ENCODE data around the gene SLC4A4. TPM values are rescaled to one million over a fixed set of nuclear protein-coding genes. Genes with fewer than 3 reads are reported as not detected.

The SLC4A4 gene
- total and polyA plus RNA-seq, 4 donors = 3.0 to 36.7 (median 8.2) TPM

DNA sequence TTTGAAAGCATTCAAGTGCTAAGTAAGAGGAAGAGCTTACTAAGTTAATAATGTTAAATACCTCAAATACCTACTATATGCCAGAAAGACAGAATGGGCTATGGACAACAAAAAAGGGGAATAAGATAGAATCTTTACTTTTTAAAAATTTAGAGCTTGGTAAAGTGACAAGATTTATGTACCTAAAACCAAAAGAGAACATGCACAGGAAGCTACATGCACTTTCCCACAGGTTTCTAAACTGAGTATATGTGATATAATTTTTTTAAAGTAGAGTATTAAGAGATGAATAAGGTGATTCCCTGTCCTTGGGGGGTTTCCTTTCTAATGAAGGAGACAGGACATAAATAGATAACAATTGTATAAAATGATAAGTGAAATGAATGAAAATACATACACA, 30.7 kb downstream of the SLC4A4 start:
- TF ChIP-seq, protein P1, sequence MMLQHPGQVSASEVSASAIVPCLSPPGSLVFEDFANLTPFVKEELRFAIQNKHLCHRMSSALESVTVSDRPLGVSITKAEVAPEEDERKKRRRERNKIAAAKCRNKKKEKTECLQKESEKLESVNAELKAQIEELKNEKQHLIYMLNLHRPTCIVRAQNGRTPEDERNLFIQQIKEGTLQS (IDR thresholded peaks at IDR 0.05) = no peak
- TF ChIP-seq RAD21 (IDR thresholded peaks at IDR 0.05) (no peak), GABPA (IDR thresholded peaks at IDR 0.05 in 1 of 2, conservative IDR thresholded peaks at IDR 0.05 in 1 of 2) (no peak), NR2F2 (IDR thresholded peaks at IDR 0.05) (no peak), RXRA (IDR thresholded peaks at IDR 0.05) (no peak), EGR1 (IDR thresholded peaks at IDR 0.05; ENCODE audit: low read depth in 2 of 2) (no peak), SP1 (IDR thresholded peaks at IDR 0.05) (no peak), HNF4A (conservative IDR thresholded peaks at IDR 0.05) (no peak), FOXA1 (IDR thresholded peaks at IDR 0.05) (no peak), HNF4G (IDR thresholded peaks at IDR 0.05) (no peak)
- TF ChIP-seq, protein P2, sequence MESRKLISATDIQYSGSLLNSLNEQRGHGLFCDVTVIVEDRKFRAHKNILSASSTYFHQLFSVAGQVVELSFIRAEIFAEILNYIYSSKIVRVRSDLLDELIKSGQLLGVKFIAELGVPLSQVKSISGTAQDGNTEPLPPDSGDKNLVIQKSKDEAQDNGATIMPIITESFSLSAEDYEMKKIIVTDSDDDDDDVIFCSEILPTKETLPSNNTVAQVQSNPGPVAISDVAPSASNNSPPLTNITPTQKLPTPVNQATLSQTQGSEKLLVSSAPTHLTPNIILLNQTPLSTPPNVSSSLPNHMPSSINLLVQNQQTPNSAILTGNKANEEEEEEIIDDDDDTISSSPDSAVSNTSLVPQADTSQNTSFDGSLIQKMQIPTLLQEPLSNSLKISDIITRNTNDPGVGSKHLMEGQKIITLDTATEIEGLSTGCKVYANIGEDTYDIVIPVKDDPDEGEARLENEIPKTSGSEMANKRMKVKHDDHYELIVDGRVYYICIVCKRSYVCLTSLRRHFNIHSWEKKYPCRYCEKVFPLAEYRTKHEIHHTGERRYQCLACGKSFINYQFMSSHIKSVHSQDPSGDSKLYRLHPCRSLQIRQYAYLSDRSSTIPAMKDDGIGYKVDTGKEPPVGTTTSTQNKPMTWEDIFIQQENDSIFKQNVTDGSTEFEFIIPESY (IDR thresholded peaks at IDR 0.05) = no peak
- TF ChIP-seq, protein P3, sequence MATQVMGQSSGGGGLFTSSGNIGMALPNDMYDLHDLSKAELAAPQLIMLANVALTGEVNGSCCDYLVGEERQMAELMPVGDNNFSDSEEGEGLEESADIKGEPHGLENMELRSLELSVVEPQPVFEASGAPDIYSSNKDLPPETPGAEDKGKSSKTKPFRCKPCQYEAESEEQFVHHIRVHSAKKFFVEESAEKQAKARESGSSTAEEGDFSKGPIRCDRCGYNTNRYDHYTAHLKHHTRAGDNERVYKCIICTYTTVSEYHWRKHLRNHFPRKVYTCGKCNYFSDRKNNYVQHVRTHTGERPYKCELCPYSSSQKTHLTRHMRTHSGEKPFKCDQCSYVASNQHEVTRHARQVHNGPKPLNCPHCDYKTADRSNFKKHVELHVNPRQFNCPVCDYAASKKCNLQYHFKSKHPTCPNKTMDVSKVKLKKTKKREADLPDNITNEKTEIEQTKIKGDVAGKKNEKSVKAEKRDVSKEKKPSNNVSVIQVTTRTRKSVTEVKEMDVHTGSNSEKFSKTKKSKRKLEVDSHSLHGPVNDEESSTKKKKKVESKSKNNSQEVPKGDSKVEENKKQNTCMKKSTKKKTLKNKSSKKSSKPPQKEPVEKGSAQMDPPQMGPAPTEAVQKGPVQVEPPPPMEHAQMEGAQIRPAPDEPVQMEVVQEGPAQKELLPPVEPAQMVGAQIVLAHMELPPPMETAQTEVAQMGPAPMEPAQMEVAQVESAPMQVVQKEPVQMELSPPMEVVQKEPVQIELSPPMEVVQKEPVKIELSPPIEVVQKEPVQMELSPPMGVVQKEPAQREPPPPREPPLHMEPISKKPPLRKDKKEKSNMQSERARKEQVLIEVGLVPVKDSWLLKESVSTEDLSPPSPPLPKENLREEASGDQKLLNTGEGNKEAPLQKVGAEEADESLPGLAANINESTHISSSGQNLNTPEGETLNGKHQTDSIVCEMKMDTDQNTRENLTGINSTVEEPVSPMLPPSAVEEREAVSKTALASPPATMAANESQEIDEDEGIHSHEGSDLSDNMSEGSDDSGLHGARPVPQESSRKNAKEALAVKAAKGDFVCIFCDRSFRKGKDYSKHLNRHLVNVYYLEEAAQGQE (IDR thresholded peaks at IDR 0.05) = no peak
- no peak overlapping the region for H3K27ac ChIP-seq (ENCODE audit: low read depth in 1 of 2, low read length in 2 of 2)

DNA sequence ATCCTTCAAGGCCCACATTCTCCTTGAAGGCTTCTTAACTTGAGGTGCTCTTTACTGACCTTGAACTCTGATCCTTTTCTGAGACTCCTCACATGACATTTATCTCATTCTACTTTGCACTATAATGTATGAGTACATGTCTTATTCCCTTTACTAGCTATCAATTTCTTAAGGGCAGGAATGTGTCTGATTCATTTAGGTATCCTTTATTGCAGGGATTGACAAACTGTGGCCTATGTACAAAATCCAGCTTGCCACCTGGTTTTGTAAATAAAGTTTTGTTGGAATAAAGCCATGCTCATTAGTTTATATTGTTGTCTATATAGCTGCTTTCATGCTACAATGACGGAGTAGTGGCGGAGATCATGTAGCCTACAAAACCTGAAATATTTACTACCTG, 36.7 kb downstream of the SLC4A4 start:
- no peak for TF ChIP-seq TAF1 (conservative IDR thresholded peaks at IDR 0.05)
- TF ChIP-seq FOXA1 (IDR thresholded peaks at IDR 0.05) = no peak
- no peak for TF ChIP-seq JUND (IDR thresholded peaks at IDR 0.05)
- Histone ChIP-seq H3K27me3 (ENCODE audit: control insufficient read depth in 4 of 4, insufficient read depth in 4 of 4, low read length in 3 of 4) (no peaks in the 10 kb centered on the region), H3K4me3 (ENCODE audit: low read depth in 1 of 3, low read length in 3 of 3) (no peak overlapping the region), H3K27ac (ENCODE audit: low read depth in 1 of 2, low read length in 2 of 2) (no peak overlapping the region), H3K9ac (ENCODE audit: low read depth in 1 of 2, low read length in 2 of 2) (no peak overlapping the region), H3K4me1 (ENCODE audit: control insufficient read depth in 4 of 4, insufficient read depth in 4 of 4, low read length in 3 of 4) (no peaks in the 10 kb centered on the region), H3K36me3 (ENCODE audit: control insufficient read depth in 4 of 4, insufficient read depth in 3 of 4, low read depth in 1 of 4, low read length in 3 of 4) (no peaks in the 10 kb centered on the region), H3K9me3 (ENCODE audit: control insufficient read depth in 4 of 4, low read length in 3 of 4) (no peaks in the 10 kb centered on the region)
- no peak for DNase-seq (ENCODE audit: low spot score)
- 95% methylated on average over 2 of the region's 2 CpGs for WGBS

More for the DNA sequence above, 30.7 kb downstream of the SLC4A4 start:
- no peak for DNase-seq (ENCODE audit: low spot score)
- Histone ChIP-seq H3K36me3 (ENCODE audit: control insufficient read depth in 4 of 4, insufficient read depth in 3 of 4, low read depth in 1 of 4, low read length in 3 of 4) (no peaks in the 10 kb centered on the region), H3K4me3 (ENCODE audit: low read depth in 1 of 3, low read length in 3 of 3) (no peak overlapping the region), H3K9ac (ENCODE audit: low read depth in 1 of 2, low read length in 2 of 2) (no peak overlapping the region), H3K4me1 (ENCODE audit: control insufficient read depth in 4 of 4, insufficient read depth in 4 of 4, low read length in 3 of 4) (no peaks in the 10 kb centered on the region), H3K27me3 (ENCODE audit: control insufficient read depth in 4 of 4, insufficient read depth in 4 of 4, low read length in 3 of 4) (no peaks in the 10 kb centered on the region), H3K9me3 (ENCODE audit: control insufficient read depth in 4 of 4, low read length in 3 of 4) (no peaks in the 10 kb centered on the region)

DNA sequence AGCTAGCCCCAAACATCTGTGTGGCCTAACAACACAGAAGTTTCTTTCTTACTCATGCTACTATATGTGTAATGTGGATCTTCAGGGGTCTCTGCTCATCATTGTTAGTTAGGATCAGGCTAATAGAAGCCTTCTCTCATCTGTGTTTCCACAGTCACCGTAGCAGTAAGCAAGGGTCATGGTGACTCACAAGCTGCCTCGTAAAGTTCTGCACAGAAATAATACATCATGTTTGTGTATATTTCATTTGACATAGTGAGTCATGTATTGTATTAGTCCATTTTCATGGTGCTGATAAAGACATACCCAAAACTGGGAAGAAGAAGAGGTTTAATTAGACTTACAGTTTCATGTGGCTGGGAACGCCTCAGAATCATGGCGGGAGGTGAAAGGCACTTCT, 38.7 kb downstream of the SLC4A4 start:
- Histone ChIP-seq H3K27ac (ENCODE audit: low read depth in 1 of 2, low read length in 2 of 2) (no peak overlapping the region), H3K4me3 (ENCODE audit: low read depth in 1 of 3, low read length in 3 of 3) (no peak overlapping the region), H3K9ac (ENCODE audit: low read depth in 1 of 2, low read length in 2 of 2) (no peak overlapping the region), H3K4me1 (ENCODE audit: control insufficient read depth in 4 of 4, insufficient read depth in 4 of 4, low read length in 3 of 4) (peaks cover 3 to 10% (median 9%) of the 10 kb centered on the region in 4 donors), H3K36me3 (ENCODE audit: control insufficient read depth in 4 of 4, insufficient read depth in 3 of 4, low read depth in 1 of 4, low read length in 3 of 4) (no peaks in the 10 kb centered on the region), H3K9me3 (ENCODE audit: control insufficient read depth in 4 of 4, low read length in 3 of 4) (no peaks in the 10 kb centered on the region), H3K27me3 (ENCODE audit: control insufficient read depth in 4 of 4, insufficient read depth in 4 of 4, low read length in 3 of 4) (no peaks in the 10 kb centered on the region)
- no peak for DNase-seq (ENCODE audit: low spot score)
- 87% methylated on average over 4 of the region's 4 CpGs for WGBS
- TF ChIP-seq, protein P3 (IDR thresholded peaks at IDR 0.05) = no peak
- TF ChIP-seq SP1 (IDR thresholded peaks at IDR 0.05) (no peak), RAD21 (IDR thresholded peaks at IDR 0.05) (no peak), JUND (IDR thresholded peaks at IDR 0.05) (no peak)
- TF ChIP-seq, protein P1 (IDR thresholded peaks at IDR 0.05) = no peak

Data from liver (tissue), 9 donors.